GM12865 (cell line): ENCODE measurements around the gene CALHM2.
A peak's percentile ranks its signal among the peaks of the same experiment; 100 is the strongest.

Experiments used
- DNase-seq: peaks from one replicate; pipeline ENCODE4 v3.0.0; 2010; ENCODE audit warnings: low read depth
- H3K4me3 ChIP-seq: 2 replicates; pipeline ENCODE4 v1.5.1; 2011; ENCODE audit warnings: mild to moderate bottlenecking, low read depth, low read length, control low read depth
- CTCF ChIP-seq: IDR thresholded peaks from 2 replicates; pipeline ENCODE4 v1.5.1; 2011; ENCODE audit warnings: low read length, control low read depth, low read depth, inconsistent platforms; ENCODE audit not compliant: insufficient read depth; ENCODE audit errors: missing control alignments

The CALHM2 gene

GRCh38 chr10:103467406-103467805 is 15.2 kb upstream of the CALHM2 start:
- H3K4me3 ChIP-seq: peak overlapping the region; percentile 62
- peak; percentile 94 for DNase-seq
- no peak for TF ChIP-seq CTCF

DNA sequence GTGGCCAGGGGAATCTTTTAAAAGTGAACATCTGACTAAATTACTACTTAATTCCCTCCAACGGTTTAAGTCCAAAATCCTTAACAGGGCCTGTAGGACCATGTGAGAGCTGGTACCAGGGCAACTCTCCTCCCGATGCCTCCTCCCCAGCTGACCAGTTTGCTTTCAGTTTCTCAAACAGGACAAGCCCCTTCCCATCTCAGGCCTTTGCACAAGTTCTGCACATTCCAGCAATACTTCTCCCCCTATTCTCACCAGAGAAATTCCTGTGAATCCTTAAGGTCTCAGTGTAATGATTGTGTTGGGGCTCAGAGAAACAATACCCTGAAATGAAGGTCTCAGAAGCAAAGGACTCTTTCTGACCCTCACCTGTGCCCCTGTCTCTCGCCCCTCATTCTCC is 14.6 kb upstream of the CALHM2 start:
- peak overlapping the region; percentile 62 for H3K4me3 ChIP-seq
- TF ChIP-seq CTCF: no peak
- peak; percentile 54 for DNase-seq

- H3K4me3 ChIP-seq: peak overlapping the region; percentile 9
- DNase-seq: peak; percentile 80
- TF ChIP-seq CTCF: no peak
Measured at GRCh38 chr10:103465411-103466179, 13.4 kb upstream of the CALHM2 start.

DNA sequence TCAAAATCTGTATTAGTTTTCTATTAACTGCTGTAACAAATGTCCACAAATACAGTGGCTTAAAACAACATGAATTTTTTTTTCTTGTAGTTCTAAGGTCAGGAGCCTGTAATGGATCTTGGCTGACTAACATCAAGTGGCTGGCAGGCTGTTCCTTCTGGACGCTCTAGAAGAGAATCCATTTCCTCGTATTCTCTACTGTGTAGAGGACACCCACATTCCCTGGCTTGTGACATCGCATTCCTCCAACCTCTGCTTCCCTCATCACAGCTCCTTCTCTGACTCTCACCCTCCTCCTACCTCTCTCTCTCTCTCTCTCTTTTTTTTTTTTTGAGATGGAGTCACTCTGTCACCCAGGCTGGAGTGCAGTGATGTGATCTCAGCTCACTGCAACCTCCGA is 11.3 kb upstream of the CALHM2 start:
- no peak for TF ChIP-seq CTCF
- no peak overlapping the region for H3K4me3 ChIP-seq
- no peak for DNase-seq

DNA sequence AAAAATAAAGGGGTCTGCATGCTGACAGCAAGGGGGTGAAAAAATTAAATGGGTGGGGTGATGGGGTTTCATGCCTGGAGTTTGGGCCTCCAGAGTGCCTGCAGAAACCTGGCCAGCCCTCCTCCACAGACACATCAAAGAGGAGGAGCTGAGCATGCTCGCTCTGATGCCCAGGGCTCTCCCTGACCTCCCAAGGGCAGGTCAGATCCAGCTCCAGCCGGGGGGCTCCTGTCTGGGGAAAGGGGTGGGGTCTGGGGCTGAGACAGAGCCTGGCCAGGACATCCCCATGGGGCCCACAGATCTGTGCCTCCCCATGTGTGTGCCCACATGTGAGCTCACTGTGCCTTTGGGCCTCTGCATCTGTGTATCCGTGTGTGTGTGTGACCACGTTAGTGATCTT is 7.4 kb upstream of the CALHM2 start:
- H3K4me3 ChIP-seq: no peak overlapping the region
- TF ChIP-seq CTCF: no peak
- no peak for DNase-seq

- no peak within 1 kb of the TSS for H3K4me3 ChIP-seq
- no peak for TF ChIP-seq CTCF
- DNase-seq: peak; percentile 57
Measured at GRCh38 chr10:103458720-103459119, 6.5 kb upstream of the CALHM2 start, which contains the start of gene CALHM1. Gene CALHM1, minus strand, starts transcription at chr10:103458900. Its CDS starts 149 bp downstream, at chr10:103458751.
